ENCODE measurements around the gene GPN2. TPM values are rescaled to one million over a fixed set of nuclear protein-coding genes. Genes with fewer than 3 reads are reported as not detected.

GPN2 gene
- total RNA-seq, 2 experiments from 2014 or later: 17.5 to 46.6 TPM

DNA sequence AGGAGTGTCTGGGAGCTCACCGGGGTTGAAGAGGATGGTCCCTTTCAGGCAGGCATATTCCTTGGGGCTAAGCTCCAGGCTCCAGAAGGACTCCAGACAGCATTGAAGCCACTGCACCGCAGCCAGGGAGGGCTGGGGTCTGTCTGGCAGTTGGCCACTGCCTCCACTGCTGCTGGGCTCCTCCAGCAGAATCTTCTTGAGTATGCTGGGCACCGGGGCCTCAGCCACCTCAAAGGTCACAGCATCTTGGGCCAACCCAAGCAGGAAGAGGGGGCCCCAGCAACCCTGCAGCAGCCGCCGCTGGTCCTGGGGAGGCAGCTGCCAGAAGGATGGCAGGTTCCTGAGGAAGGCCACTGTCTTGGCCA lies 23.3 kb upstream of the GPN2 start:
- Histone ChIP-seq H3K36me3 (ENCODE audit: insufficient read depth, low read length) (no peaks in the 10 kb centered on the region), H3K4me2 (ENCODE audit: low read length) (no peak overlapping the region), H3K4me1 (ENCODE audit: insufficient read depth, low read length, poor library complexity, severe bottlenecking) (peaks cover 7% of the 10 kb centered on the region), H3K79me2 (ENCODE audit: insufficient read depth, low read depth, low read length) (no peaks in the 10 kb centered on the region), H3K4me3 (ENCODE audit: low read depth, low read length, poor library complexity, severe bottlenecking) (no peak overlapping the region), H2AFZ (ENCODE audit: low read length) (no peak overlapping the region), H3K27ac (ENCODE audit: low read depth, low read length, poor library complexity, severe bottlenecking) (no peak overlapping the region), H4K20me1 (ENCODE audit: insufficient read depth, low read length) (no peaks in the 10 kb centered on the region), H3K9me2 (ENCODE audit: insufficient read depth, low read length) (no peaks in the 10 kb centered on the region), H3K9me3 (ENCODE audit: low read length) (no peaks in the 10 kb centered on the region)
- CTCF ChIA-PET (ENCODE audit: unreplicated experiment): no interaction called here
- no TSS peak for BruUV-seq (replicated peaks)
- no peak for DNase-seq (ENCODE audit: low spot score)
- TF ChIP-seq EZH2phosphoT487 (IDR thresholded peaks at IDR 0.05; ENCODE audit: borderline replicate concordance, low read depth, low read length): no peak
- TF ChIP-seq, protein P1, sequence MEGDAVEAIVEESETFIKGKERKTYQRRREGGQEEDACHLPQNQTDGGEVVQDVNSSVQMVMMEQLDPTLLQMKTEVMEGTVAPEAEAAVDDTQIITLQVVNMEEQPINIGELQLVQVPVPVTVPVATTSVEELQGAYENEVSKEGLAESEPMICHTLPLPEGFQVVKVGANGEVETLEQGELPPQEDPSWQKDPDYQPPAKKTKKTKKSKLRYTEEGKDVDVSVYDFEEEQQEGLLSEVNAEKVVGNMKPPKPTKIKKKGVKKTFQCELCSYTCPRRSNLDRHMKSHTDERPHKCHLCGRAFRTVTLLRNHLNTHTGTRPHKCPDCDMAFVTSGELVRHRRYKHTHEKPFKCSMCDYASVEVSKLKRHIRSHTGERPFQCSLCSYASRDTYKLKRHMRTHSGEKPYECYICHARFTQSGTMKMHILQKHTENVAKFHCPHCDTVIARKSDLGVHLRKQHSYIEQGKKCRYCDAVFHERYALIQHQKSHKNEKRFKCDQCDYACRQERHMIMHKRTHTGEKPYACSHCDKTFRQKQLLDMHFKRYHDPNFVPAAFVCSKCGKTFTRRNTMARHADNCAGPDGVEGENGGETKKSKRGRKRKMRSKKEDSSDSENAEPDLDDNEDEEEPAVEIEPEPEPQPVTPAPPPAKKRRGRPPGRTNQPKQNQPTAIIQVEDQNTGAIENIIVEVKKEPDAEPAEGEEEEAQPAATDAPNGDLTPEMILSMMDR (conservative IDR thresholded peaks at IDR 0.05; ENCODE audit: low read length): no peak
- POLR2A ChIA-PET: interaction anchor here (0.6 to 1.6 kb wide), 2 partner anchors 13 to 17 kb away, joined by 3 to 5 read pairs; partner anchors contain the start of gene GPATCH3
- intact Hi-C loops (cut with micrococcal nuclease; ENCODE audit: unreplicated experiment): no loop called here

GRCh38 chr1:26912147-26912490 lies 22.0 kb upstream of the GPN2 start:
- Histone ChIP-seq H3K4me3 (ENCODE audit: low read depth, low read length, poor library complexity, severe bottlenecking) (no peak overlapping the region), H3K9me3 (ENCODE audit: low read length) (no peaks in the 10 kb centered on the region), H3K4me1 (ENCODE audit: insufficient read depth, low read length, poor library complexity, severe bottlenecking) (peaks cover 7% of the 10 kb centered on the region), H3K9me2 (ENCODE audit: insufficient read depth, low read length) (no peaks in the 10 kb centered on the region), H2AFZ (ENCODE audit: low read length) (no peak overlapping the region), H3K27ac (ENCODE audit: low read depth, low read length, poor library complexity, severe bottlenecking) (no peak overlapping the region), H3K36me3 (ENCODE audit: insufficient read depth, low read length) (no peaks in the 10 kb centered on the region), H4K20me1 (ENCODE audit: insufficient read depth, low read length) (no peaks in the 10 kb centered on the region), H3K79me2 (ENCODE audit: insufficient read depth, low read depth, low read length) (no peaks in the 10 kb centered on the region), H3K4me2 (ENCODE audit: low read length) (no peak overlapping the region)
- intact Hi-C loops (cut with micrococcal nuclease; ENCODE audit: unreplicated experiment): no loop called here
- ChIA-PET CTCF (ENCODE audit: unreplicated experiment) (interaction anchor here (0.6 kb wide), 1 partner anchor 15 kb away, joined by 4 read pairs; no protein-coding TSS in a partner anchor), POLR2A (interaction anchor here (0.9 to 1.6 kb wide), 2 partner anchors 12 to 103 kb away, joined by 3 read pairs; partner anchors contain the start of gene GPATCH3)
- no peak for TF ChIP-seq EZH2phosphoT487 (IDR thresholded peaks at IDR 0.05; ENCODE audit: borderline replicate concordance, low read depth, low read length)
- TF ChIP-seq, protein P1 (conservative IDR thresholded peaks at IDR 0.05; ENCODE audit: low read length): no peak
- BruUV-seq (replicated peaks): no TSS peak
- DNase-seq (ENCODE audit: low spot score): no peak

DNA sequence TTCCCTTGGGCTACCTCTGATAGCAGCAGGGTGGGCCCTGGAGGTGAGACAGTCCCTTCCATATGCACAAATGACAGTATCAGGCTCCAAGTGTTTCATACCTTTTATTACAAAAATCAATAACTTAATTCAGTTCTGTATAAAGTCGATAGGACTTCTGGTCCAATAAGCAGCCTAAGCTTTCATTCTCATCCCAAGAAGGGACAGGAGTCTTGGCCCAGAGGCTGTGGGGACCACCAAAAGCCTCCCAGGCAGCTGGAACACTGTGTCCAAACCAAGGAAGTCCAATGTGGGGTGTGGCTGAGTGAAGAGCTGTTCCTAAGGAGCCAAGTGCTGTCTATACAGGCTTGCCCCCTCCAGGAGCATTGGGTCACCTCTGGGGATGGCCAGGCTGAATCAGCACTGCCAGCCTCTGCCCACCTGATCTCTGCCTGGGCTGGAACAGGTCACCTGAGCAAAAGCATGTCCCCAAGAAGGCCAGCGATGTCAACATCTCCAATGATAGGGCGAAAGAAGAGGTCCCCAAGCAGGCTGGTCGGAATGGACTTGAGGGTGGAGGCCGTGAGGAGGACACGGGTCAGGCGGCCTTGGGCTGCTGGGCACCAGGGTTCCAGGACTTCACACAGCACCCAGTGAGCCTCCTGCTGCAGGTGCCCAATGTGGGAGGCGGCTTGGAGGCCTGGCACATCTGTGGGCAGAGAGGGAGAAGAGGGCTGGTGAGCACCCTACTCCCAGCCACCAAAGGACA lies 21.5 kb upstream of the GPN2 start:
- DNase-seq (ENCODE audit: low spot score): no peak
- H3K27ac ChIP-seq (ENCODE audit: low read depth, low read length, poor library complexity, severe bottlenecking): no peak overlapping the region
- H3K9me3 ChIP-seq (ENCODE audit: low read length): no peaks in the 10 kb centered on the region
- intact Hi-C loops (cut with micrococcal nuclease; ENCODE audit: unreplicated experiment): no loop called here
- BruUV-seq (replicated peaks): no TSS peak
- H3K4me1 ChIP-seq (ENCODE audit: insufficient read depth, low read length, poor library complexity, severe bottlenecking): peaks cover 7% of the 10 kb centered on the region
- ChIA-PET CTCF (ENCODE audit: unreplicated experiment) (no interaction called here), POLR2A (interaction anchor here (0.9 kb wide), 1 partner anchor 103 kb away, joined by 3 read pairs; no protein-coding TSS in a partner anchor)
- no peaks in the 10 kb centered on the region for H3K79me2 ChIP-seq (ENCODE audit: insufficient read depth, low read depth, low read length)
- H3K4me3 ChIP-seq (ENCODE audit: low read depth, low read length, poor library complexity, severe bottlenecking): no peak overlapping the region
- TF ChIP-seq EZH2phosphoT487 (IDR thresholded peaks at IDR 0.05; ENCODE audit: borderline replicate concordance, low read depth, low read length): no peak
- TF ChIP-seq, protein P1 (conservative IDR thresholded peaks at IDR 0.05; ENCODE audit: low read length): no peak
- no peaks in the 10 kb centered on the region for H3K9me2 ChIP-seq (ENCODE audit: insufficient read depth, low read length)
- no peaks in the 10 kb centered on the region for H4K20me1 ChIP-seq (ENCODE audit: insufficient read depth, low read length)
- H3K36me3 ChIP-seq (ENCODE audit: insufficient read depth, low read length): no peaks in the 10 kb centered on the region
- H3K4me2 ChIP-seq (ENCODE audit: low read length): no peak overlapping the region
- no peak overlapping the region for H2AFZ ChIP-seq (ENCODE audit: low read length)
